MM.1S (cell line): ENCODE data around the gene CTU1.

ENCODE experiments used
- DNase-seq: peaks from one replicate; pipeline ENCODE4 v3.0.0-alpha.2; 2015
- H2AFZ ChIP-seq: fragments of 300-600 bp; sonication (generic); 2 replicates; pipeline ENCODE4 v1.6.0; 2016; ENCODE audit warnings: antibody characterized with exemption, low read length
- H3F3A ChIP-seq: fragments of 300-600 bp; sonication (generic); 2 replicates; pipeline ENCODE4 v1.6.1; 2016; ENCODE audit warnings: mild to moderate bottlenecking, antibody characterized with exemption, low read length, moderate library complexity, mixed read lengths; ENCODE audit not compliant: insufficient read depth
- H3K27ac ChIP-seq: fragments of 300-600 bp; sonication (generic); 2 replicates; pipeline ENCODE4 v1.5.1; 2016; ENCODE audit warnings: mild to moderate bottlenecking, low read length
- H3K27me3 ChIP-seq: fragments of 300-600 bp; sonication (generic); replicated peaks from 2 replicates; pipeline ENCODE4 v1.6.0; 2016; ENCODE audit warnings: low read length; ENCODE audit not compliant: insufficient read depth
- H3K36me3 ChIP-seq: fragments of 300-600 bp; sonication (generic); replicated peaks from 2 replicates; pipeline ENCODE4 v1.6.1; 2016; ENCODE audit warnings: mild to moderate bottlenecking, low read length, mixed read lengths; ENCODE audit not compliant: insufficient read depth
- H3K4me1 ChIP-seq: fragments of 300-600 bp; sonication (generic); 2 replicates; pipeline ENCODE4 v1.6.1; 2016; ENCODE audit warnings: low read length, mixed read lengths
- H3K4me2 ChIP-seq: fragments of 300-600 bp; sonication (generic); 2 replicates; pipeline ENCODE4 v1.6.0; 2016; ENCODE audit warnings: low read depth, low read length
- H3K4me3 ChIP-seq: fragments of 300-600 bp; sonication (generic); 2 replicates; pipeline ENCODE4 v1.5.1; 2016; ENCODE audit warnings: low read length, mixed read lengths
- H3K79me2 ChIP-seq: fragments of 300-600 bp; sonication (generic); 2 replicates; pipeline ENCODE4 v1.6.1; 2016; ENCODE audit warnings: mixed run types, low read length, mixed read lengths
- H3K9ac ChIP-seq: fragments of 300-600 bp; sonication (generic); 2 replicates; pipeline ENCODE4 v1.6.1; 2016; ENCODE audit warnings: low read length, mixed read lengths
- H3K9me2 ChIP-seq: fragments of 300-600 bp; sonication (generic); replicated peaks from 2 replicates; pipeline ENCODE4 v1.6.1; 2016; ENCODE audit warnings: mild to moderate bottlenecking, low read length, mixed read lengths; ENCODE audit not compliant: insufficient read depth
- H3K9me3 ChIP-seq: fragments of 300-600 bp; sonication (generic); replicated peaks from 2 replicates; pipeline ENCODE4 v1.6.1; 2016; ENCODE audit warnings: mild to moderate bottlenecking, low read length, mixed read lengths; ENCODE audit not compliant: insufficient read depth
- H4K20me1 ChIP-seq: fragments of 300-600 bp; sonication (generic); 2 replicates; pipeline ENCODE4 v1.6.1; 2016; ENCODE audit warnings: mild to moderate bottlenecking, low read length, moderate library complexity, mixed read lengths; ENCODE audit not compliant: insufficient read depth
- EZH2 ChIP-seq: fragments of 300-600 bp; sonication (generic); optimal IDR thresholded peaks from 2 replicates; pipeline ENCODE3; 2017; ENCODE audit warnings: low read depth, mild to moderate bottlenecking, antibody characterized with exemption, low read length, mixed read lengths
- EZH2phosphoT487 ChIP-seq: fragments of 300-600 bp; sonication (generic); IDR thresholded peaks from 2 replicates; pipeline ENCODE4 v1.6.1; 2018; ENCODE audit warnings: antibody characterized with exemption, low read length
- TF ChIP-seq, protein P1 (sequence below): fragments of 300-600 bp; sonication (generic); IDR thresholded peaks from 2 replicates; pipeline ENCODE4 v1.5.1; 2016; ENCODE audit warnings: antibody characterized with exemption, low read length, mixed read lengths

CTU1 gene

DNA sequence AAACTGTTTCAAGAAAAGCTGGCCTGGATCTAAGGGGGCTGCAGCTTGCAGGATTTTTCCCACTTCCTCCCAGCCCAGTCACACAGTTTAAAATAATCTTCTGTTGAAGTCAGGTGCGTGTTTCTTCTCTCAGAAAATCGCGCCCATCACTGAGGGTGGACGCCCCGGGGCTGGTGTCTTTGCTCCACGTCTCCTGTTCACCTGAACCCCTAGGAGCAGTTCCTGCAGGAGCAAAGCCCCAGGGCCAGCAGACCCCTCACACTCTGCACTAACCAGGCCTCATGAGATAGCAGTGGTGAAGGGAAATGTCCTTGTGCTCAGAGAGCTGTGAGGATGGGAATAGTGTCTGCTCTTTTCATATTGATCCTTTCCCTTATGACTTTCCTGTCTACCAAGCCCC lies 33.0 kb upstream of the CTU1 start:
- Histone ChIP-seq H3K9me3 (no peaks in the 10 kb centered on the region), H3K4me3 (no peak overlapping the region), H3K27ac (no peak overlapping the region), H3K9me2 (no peaks in the 10 kb centered on the region), H2AFZ (no peak overlapping the region), H3K27me3 (peaks cover 15% of the 10 kb centered on the region), H3K4me2 (no peak overlapping the region), H3K9ac (no peak overlapping the region), H3K79me2 (no peaks in the 10 kb centered on the region), H3K4me1 (no peaks in the 10 kb centered on the region), H3F3A (no peaks in the 10 kb centered on the region), H3K36me3 (no peaks in the 10 kb centered on the region), H4K20me1 (no peaks in the 10 kb centered on the region)
- TF ChIP-seq, protein P1, sequence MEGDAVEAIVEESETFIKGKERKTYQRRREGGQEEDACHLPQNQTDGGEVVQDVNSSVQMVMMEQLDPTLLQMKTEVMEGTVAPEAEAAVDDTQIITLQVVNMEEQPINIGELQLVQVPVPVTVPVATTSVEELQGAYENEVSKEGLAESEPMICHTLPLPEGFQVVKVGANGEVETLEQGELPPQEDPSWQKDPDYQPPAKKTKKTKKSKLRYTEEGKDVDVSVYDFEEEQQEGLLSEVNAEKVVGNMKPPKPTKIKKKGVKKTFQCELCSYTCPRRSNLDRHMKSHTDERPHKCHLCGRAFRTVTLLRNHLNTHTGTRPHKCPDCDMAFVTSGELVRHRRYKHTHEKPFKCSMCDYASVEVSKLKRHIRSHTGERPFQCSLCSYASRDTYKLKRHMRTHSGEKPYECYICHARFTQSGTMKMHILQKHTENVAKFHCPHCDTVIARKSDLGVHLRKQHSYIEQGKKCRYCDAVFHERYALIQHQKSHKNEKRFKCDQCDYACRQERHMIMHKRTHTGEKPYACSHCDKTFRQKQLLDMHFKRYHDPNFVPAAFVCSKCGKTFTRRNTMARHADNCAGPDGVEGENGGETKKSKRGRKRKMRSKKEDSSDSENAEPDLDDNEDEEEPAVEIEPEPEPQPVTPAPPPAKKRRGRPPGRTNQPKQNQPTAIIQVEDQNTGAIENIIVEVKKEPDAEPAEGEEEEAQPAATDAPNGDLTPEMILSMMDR = no peak
- TF ChIP-seq EZH2phosphoT487 = no peak
- no peak for TF ChIP-seq EZH2
- no peak for DNase-seq

DNA sequence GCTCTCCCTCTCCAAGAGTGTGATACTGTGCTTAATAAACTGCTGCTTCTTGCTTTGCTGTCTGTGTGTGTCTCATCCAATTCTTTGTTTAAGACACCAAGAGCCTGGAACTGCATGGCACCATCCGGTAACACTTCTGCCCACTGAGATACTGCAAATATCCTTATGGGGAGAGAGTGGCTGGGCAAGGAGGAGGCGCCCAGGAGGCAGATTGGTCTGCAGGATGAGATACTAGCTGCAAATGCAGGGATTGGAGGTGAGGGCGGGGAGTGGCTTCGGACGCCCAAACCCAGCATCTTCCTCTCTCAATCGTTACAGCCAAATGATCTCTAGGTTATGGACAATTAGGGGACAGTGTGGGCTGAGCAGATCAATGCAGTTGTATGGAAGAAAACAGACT lies 32.2 kb upstream of the CTU1 start:
- Histone ChIP-seq H3K9ac (no peak overlapping the region), H3F3A (no peaks in the 10 kb centered on the region), H3K4me1 (no peaks in the 10 kb centered on the region), H3K9me3 (no peaks in the 10 kb centered on the region), H3K27me3 (peaks cover 20% of the 10 kb centered on the region), H3K4me2 (no peak overlapping the region), H3K36me3 (no peaks in the 10 kb centered on the region), H3K79me2 (no peaks in the 10 kb centered on the region), H3K27ac (no peak overlapping the region), H3K9me2 (no peaks in the 10 kb centered on the region), H4K20me1 (no peaks in the 10 kb centered on the region), H3K4me3 (no peak overlapping the region), H2AFZ (no peak overlapping the region)
- DNase-seq = no peak
- TF ChIP-seq, protein P1 = no peak
- no peak for TF ChIP-seq EZH2phosphoT487
- no peak for TF ChIP-seq EZH2

DNA sequence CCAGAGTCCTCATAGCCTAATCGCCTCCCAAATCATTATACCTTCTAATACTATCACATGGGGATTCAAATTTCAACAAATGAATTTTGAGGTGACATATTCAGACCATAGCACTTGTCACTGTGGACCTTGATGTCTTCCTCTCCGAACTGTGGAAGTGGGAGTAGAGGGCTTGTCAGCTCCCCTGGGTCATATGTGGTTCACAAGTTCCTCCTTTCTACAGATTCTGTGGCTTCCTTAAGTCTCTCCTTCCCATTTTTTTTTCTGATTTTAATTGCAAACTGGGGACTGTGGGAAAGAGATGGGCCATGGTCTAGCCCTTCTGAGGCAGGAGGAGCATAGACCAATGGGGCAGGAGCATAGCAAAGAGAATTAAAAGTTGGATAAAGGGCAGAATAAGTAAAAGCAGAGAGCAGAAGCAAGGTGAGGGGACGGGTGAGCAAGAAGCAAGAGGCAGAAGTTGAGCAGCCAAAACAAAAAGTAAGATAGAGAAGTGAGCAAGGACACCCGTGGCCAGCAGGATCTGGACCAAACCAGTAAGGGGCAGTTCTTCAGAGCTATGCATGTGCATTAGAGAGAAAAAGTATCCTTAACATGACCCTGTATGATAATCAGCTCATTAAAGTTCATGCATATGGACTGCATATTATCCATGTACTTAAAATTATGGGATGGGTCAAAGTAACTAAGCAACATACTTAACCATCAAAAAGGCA lies 31.2 kb upstream of the CTU1 start:
- Histone ChIP-seq H2AFZ (no peak overlapping the region), H3K9me3 (no peaks in the 10 kb centered on the region), H3F3A (no peaks in the 10 kb centered on the region), H4K20me1 (no peaks in the 10 kb centered on the region), H3K9me2 (no peaks in the 10 kb centered on the region), H3K36me3 (no peaks in the 10 kb centered on the region), H3K27me3 (peaks cover 26% of the 10 kb centered on the region), H3K27ac (no peak overlapping the region), H3K9ac (no peak overlapping the region), H3K4me1 (no peaks in the 10 kb centered on the region), H3K4me2 (no peak overlapping the region), H3K4me3 (no peak overlapping the region), H3K79me2 (no peaks in the 10 kb centered on the region)
- DNase-seq = no peak
- no peak for TF ChIP-seq EZH2
- TF ChIP-seq EZH2phosphoT487 = no peak
- TF ChIP-seq, protein P1 = no peak
